GM19463 (cell line): ENCODE results near the gene UST.
"Not testable (repeated sequence)": the region's sequence is repeated elsewhere in the genome, so short reads cannot be mapped to it uniquely, and the experiment has no call there.

Experiments
- ATAC-seq: cut with Tn5 transposase; IDR thresholded peaks from one replicate; pipeline ENCODE4 v1.9.1; 2021; ENCODE audit warnings: mild to moderate bottlenecking, moderate library complexity; ENCODE audit not compliant: unreplicated experiment

Gene UST

GRCh38 chr6:148830614-148831013 lies 83.8 kb downstream of the UST start:
- ATAC-seq, result no peak

GRCh38 chr6:148831064-148831463 lies 84.2 kb downstream of the UST start:
- ATAC-seq, result no peak

- ATAC-seq, result no peak
These were observed 84.7 kb downstream of the UST start for GRCh38 chr6:148831531-148831930.

GRCh38 chr6:148835920-148836441 lies 89.2 kb downstream of the UST start:
- ATAC-seq, result no peak

GRCh38 chr6:148836751-148837150 lies 89.9 kb downstream of the UST start:
- no peak for ATAC-seq

- ATAC-seq, result no peak
These were observed 91.1 kb downstream of the UST start for GRCh38 chr6:148837941-148838340.

GRCh38 chr6:148839044-148839443 lies 92.2 kb downstream of the UST start:
- ATAC-seq, result no peak

- ATAC-seq, result no peak
These were observed 93.4 kb downstream of the UST start for GRCh38 chr6:148840256-148840655.

- ATAC-seq, result no peak
These were observed 95.6 kb downstream of the UST start for GRCh38 chr6:148842296-148843019.

GRCh38 chr6:148845464-148845863 lies 98.6 kb downstream of the UST start:
- no peak for ATAC-seq

- ATAC-seq, result no peak
These were observed 100.2 kb downstream of the UST start for GRCh38 chr6:148846778-148847761.

GRCh38 chr6:148848915-148849314 lies 102.1 kb downstream of the UST start:
- no peak for ATAC-seq

GRCh38 chr6:148849449-148849848 lies 102.6 kb downstream of the UST start:
- not testable (repeated sequence) for ATAC-seq

GRCh38 chr6:148850964-148851363 lies 104.1 kb downstream of the UST start:
- ATAC-seq, result no peak

GRCh38 chr6:148851683-148852556 lies 105.1 kb downstream of the UST start:
- ATAC-seq, result no peak

- no peak for ATAC-seq
These were observed 105.9 kb downstream of the UST start for GRCh38 chr6:148852688-148853087.

GRCh38 chr6:148853113-148853512 lies 106.3 kb downstream of the UST start:
- ATAC-seq, result not testable (repeated sequence)

GRCh38 chr6:148854096-148854495 lies 107.3 kb downstream of the UST start:
- ATAC-seq, result no peak

GRCh38 chr6:148854992-148855391 lies 108.2 kb downstream of the UST start:
- no peak for ATAC-seq

- ATAC-seq, result no peak
These were observed 108.9 kb downstream of the UST start for GRCh38 chr6:148855744-148856143.
